Keratinocyte (primary cell): ENCODE data around the gene TULP1.

Source experiments
- EZH2 ChIP-seq: IDR thresholded peaks from one replicate; pipeline ENCODE4 v1.6.1; 2012; ENCODE audit warnings: inconsistent platforms, mild to moderate bottlenecking, low read length, moderate library complexity
- TF ChIP-seq, protein P1 (sequence below), 3 experiments: IDR thresholded peaks in 1 of 3; conservative IDR thresholded peaks in 1 of 3; optimal IDR thresholded peaks in 1 of 3; 2 replicates in 2 of 3; 3 replicates in 1 of 3; pipeline versions ENCODE3 to v1.5.1; 2011; ENCODE audit warnings: low read length in 3 of 3, mild to moderate bottlenecking in 3 of 3, moderate library complexity in 2 of 3, control low read depth in 1 of 3, inconsistent platforms in 1 of 3; ENCODE audit not compliant: insufficient read depth in 2 of 3; ENCODE audit errors: extremely low read depth in 1 of 3

DNA sequence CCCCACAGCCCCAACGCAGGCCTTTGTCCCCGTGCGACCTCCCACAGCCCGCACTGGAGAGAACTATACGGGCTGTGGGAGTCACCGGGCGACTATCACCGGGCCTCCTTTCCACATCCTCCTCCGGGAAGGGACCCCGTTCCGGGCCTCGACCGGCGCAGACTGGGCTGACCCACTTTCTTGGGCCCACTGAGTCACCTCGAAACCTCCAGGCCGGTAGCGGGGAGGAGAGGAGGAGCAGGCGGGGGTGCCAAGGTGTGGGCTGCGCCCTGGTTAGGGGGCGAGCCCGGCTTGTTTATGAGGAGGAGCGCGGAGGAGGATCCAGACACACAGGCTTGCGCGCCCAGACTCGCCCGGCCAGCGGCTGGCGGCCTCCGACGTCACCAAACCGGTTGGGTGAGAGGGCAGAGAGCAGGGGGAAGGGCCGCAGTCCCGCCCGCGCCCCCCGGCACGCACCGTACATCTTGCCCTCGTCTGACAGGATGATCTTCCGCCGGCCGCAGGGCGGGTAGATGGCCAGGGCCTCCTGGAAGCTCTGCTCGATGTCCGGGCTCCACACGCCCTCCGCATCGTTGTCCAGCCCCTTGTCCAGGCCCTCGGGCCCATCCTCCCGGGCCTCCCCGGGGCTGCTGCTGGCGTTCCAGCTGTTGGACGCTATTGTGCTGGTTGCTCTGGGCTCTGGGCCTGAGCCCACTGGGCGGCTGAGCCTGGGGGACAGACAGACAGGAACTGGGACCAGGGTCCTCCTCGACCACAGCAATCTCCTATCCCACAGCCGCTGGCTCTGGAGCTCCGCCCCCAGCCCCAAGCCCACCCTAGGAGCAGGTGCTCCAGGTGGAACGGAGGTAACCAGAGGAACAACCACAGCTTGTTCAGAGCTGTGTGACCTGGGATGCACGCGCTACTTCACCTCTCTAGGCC lies 26.4 kb downstream of the TULP1 start:
- TF ChIP-seq EZH2 = no peak
- TF ChIP-seq, protein P1, sequence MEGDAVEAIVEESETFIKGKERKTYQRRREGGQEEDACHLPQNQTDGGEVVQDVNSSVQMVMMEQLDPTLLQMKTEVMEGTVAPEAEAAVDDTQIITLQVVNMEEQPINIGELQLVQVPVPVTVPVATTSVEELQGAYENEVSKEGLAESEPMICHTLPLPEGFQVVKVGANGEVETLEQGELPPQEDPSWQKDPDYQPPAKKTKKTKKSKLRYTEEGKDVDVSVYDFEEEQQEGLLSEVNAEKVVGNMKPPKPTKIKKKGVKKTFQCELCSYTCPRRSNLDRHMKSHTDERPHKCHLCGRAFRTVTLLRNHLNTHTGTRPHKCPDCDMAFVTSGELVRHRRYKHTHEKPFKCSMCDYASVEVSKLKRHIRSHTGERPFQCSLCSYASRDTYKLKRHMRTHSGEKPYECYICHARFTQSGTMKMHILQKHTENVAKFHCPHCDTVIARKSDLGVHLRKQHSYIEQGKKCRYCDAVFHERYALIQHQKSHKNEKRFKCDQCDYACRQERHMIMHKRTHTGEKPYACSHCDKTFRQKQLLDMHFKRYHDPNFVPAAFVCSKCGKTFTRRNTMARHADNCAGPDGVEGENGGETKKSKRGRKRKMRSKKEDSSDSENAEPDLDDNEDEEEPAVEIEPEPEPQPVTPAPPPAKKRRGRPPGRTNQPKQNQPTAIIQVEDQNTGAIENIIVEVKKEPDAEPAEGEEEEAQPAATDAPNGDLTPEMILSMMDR (optimal IDR thresholded peaks at IDR 0.05 in 1 of 3, IDR thresholded peaks at IDR 0.05 in 1 of 3, conservative IDR thresholded peaks at IDR 0.05 in 1 of 3; ENCODE audit: extremely low read depth in 1 of 3, insufficient read depth in 2 of 3, low read length in 3 of 3) = no peak
